GM15510 (cell line): ENCODE data around the gene UBE3D.

Experiments used
- POLR2A ChIP-seq: IDR thresholded peaks from 3 replicates; pipeline ENCODE4 v1.6.1; 2011; ENCODE audit warnings: borderline replicate concordance; ENCODE audit not compliant: insufficient read length; ENCODE audit errors: extremely low read depth

UBE3D gene

GRCh38 chr6:83006270-83006905, 59.3 kb downstream of the UBE3D start:
- no peak for TF ChIP-seq POLR2A

GRCh38 chr6:82996156-82996555, 69.5 kb downstream of the UBE3D start:
- no peak for TF ChIP-seq POLR2A

GRCh38 chr6:82995066-82995465, 70.6 kb downstream of the UBE3D start:
- no peak for TF ChIP-seq POLR2A

- no peak for TF ChIP-seq POLR2A
Observed at GRCh38 chr6:82989736-82990290, 75.8 kb downstream of the UBE3D start.

- no peak for TF ChIP-seq POLR2A
Observed at GRCh38 chr6:82988930-82989351, 76.7 kb downstream of the UBE3D start.

- TF ChIP-seq POLR2A: no peak
Observed at GRCh38 chr6:82987951-82988350, 77.7 kb downstream of the UBE3D start.

- TF ChIP-seq POLR2A: no peak
Observed at GRCh38 chr6:82987416-82987815, 78.2 kb downstream of the UBE3D start.

- no peak for TF ChIP-seq POLR2A
Observed at GRCh38 chr6:82984720-82985119, 80.9 kb downstream of the UBE3D start.

- TF ChIP-seq POLR2A: no peak
Observed at GRCh38 chr6:82980086-82980485, 85.6 kb downstream of the UBE3D start.

GRCh38 chr6:82979657-82980056, 86.0 kb downstream of the UBE3D start:
- TF ChIP-seq POLR2A: no peak

GRCh38 chr6:82978362-82978945, 87.2 kb downstream of the UBE3D start:
- TF ChIP-seq POLR2A: no peak

GRCh38 chr6:82976179-82976578, 89.5 kb downstream of the UBE3D start:
- TF ChIP-seq POLR2A: no peak

- TF ChIP-seq POLR2A: no peak
Observed at GRCh38 chr6:82971877-82972460, 93.7 kb downstream of the UBE3D start.

GRCh38 chr6:82970839-82971238, 94.8 kb downstream of the UBE3D start:
- no peak for TF ChIP-seq POLR2A

- no peak for TF ChIP-seq POLR2A
Observed at GRCh38 chr6:82968708-82969107, 96.9 kb downstream of the UBE3D start.
